B cell (primary cell): ENCODE measurements around the gene SLC24A3.

Experiments
- CTCF ChIP-seq: fragments of 200-600 bp; IDR thresholded peaks from one replicate; pipeline ENCODE4 v1.8.0; 2022; ENCODE audit warnings: antibody characterized with exemption, mild to moderate bottlenecking
- EZH2 ChIP-seq: IDR thresholded peaks from 2 replicates; pipeline ENCODE4 v1.6.1; 2012; ENCODE audit warnings: borderline replicate concordance, low read depth, mild to moderate bottlenecking, moderate library complexity, low read length; ENCODE audit not compliant: insufficient read depth, poor library complexity, severe bottlenecking

- TF ChIP-seq CTCF (no peak), EZH2 (no peak)
Observed at GRCh38 chr20:19546648-19547047, 334.2 kb downstream of the SLC24A3 start.
